ENCODE results near the gene TENM4. TPM values are rescaled to one million over a fixed set of nuclear protein-coding genes. Genes with fewer than 3 reads are reported as not detected.

Gene TENM4
- total RNA-seq, 2 donors from 2014 or later = 68.2 to 130 TPM

- H3K36me3 ChIP-seq (ENCODE audit: control insufficient read depth, insufficient read depth, low read length) = no peaks in the 10 kb centered on the region
- WGBS, 2 experiments (ENCODE audit: insufficient coverage in 1 of 2, insufficient read length in 1 of 2) = 93 to 100% methylated on average over 1 of the region's 1 CpG
- H3K4me3 ChIP-seq (ENCODE audit: low read length) = no peak overlapping the region
- H3K4me1 ChIP-seq (ENCODE audit: control insufficient read depth, insufficient read depth, low read length) = peaks cover 12% of the 10 kb centered on the region
- Mint-ChIP-seq H3K9me3 (no peaks in the 10 kb centered on the region), H3K36me3 (ENCODE audit: low read depth) (peaks cover 31% of the 10 kb centered on the region), H3K27ac (no peak overlapping the region), H3K4me3 (no peak overlapping the region), H3K4me1 (peaks cover 32% of the 10 kb centered on the region), H3K27me3 (ENCODE audit: insufficient read depth) (no peaks in the 10 kb centered on the region)
- no peak overlapping the region for H3K27ac ChIP-seq (ENCODE audit: low read depth, low read length)
- no peak overlapping the region for H3K9ac ChIP-seq (ENCODE audit: extremely low read depth, low read length, poor library complexity, severe bottlenecking)
- H3K9me3 ChIP-seq (ENCODE audit: control insufficient read depth, low read length) = no peaks in the 10 kb centered on the region
- peak; percentile 34 for DNase-seq
- no peaks in the 10 kb centered on the region for H3K27me3 ChIP-seq (ENCODE audit: control insufficient read depth, insufficient read depth, low read length, poor library complexity, severe bottlenecking)
- no peak for TF ChIP-seq CTCF (conservative IDR thresholded peaks at IDR 0.05)
These were observed 752.4 kb downstream of the TENM4 start for GRCh38 chr11:78688460-78688859.

GRCh38 chr11:78685156-78685555 is 755.7 kb downstream of the TENM4 start:
- no peak overlapping the region for H3K4me3 Mint-ChIP-seq
- H3K9me3 ChIP-seq (ENCODE audit: control insufficient read depth, low read length) = no peaks in the 10 kb centered on the region
- no peak overlapping the region for H3K4me3 ChIP-seq (ENCODE audit: low read length)
- H3K9me3 Mint-ChIP-seq = no peaks in the 10 kb centered on the region
- peaks cover 12% of the 10 kb centered on the region for H3K4me1 ChIP-seq (ENCODE audit: control insufficient read depth, insufficient read depth, low read length)
- no peak overlapping the region for H3K27ac Mint-ChIP-seq
- no peaks in the 10 kb centered on the region for H3K27me3 Mint-ChIP-seq (ENCODE audit: insufficient read depth)
- H3K27me3 ChIP-seq (ENCODE audit: control insufficient read depth, insufficient read depth, low read length, poor library complexity, severe bottlenecking) = no peaks in the 10 kb centered on the region
- H3K4me1 Mint-ChIP-seq = peaks cover 32% of the 10 kb centered on the region
- H3K27ac ChIP-seq (ENCODE audit: low read depth, low read length) = no peak overlapping the region
- no peak for TF ChIP-seq CTCF (conservative IDR thresholded peaks at IDR 0.05)
- 87 to 100% methylated on average over 2 to 3 of the region's 3 CpGs for WGBS, 2 experiments (ENCODE audit: insufficient coverage in 1 of 2, insufficient read length in 1 of 2)
- H3K9ac ChIP-seq (ENCODE audit: extremely low read depth, low read length, poor library complexity, severe bottlenecking) = no peak overlapping the region
- DNase-seq = no peak
- H3K36me3 ChIP-seq (ENCODE audit: control insufficient read depth, insufficient read depth, low read length) = no peaks in the 10 kb centered on the region
- peaks cover 28% of the 10 kb centered on the region for H3K36me3 Mint-ChIP-seq (ENCODE audit: low read depth)

GRCh38 chr11:78684377-78684776 is 756.5 kb downstream of the TENM4 start:
- no peak for TF ChIP-seq CTCF (conservative IDR thresholded peaks at IDR 0.05)
- Histone ChIP-seq H3K9ac (ENCODE audit: extremely low read depth, low read length, poor library complexity, severe bottlenecking) (no peak overlapping the region), H3K36me3 (ENCODE audit: control insufficient read depth, insufficient read depth, low read length) (no peaks in the 10 kb centered on the region), H3K9me3 (ENCODE audit: control insufficient read depth, low read length) (no peaks in the 10 kb centered on the region), H3K4me3 (ENCODE audit: low read length) (no peak overlapping the region), H3K27ac (ENCODE audit: low read depth, low read length) (no peak overlapping the region), H3K27me3 (ENCODE audit: control insufficient read depth, insufficient read depth, low read length, poor library complexity, severe bottlenecking) (no peaks in the 10 kb centered on the region), H3K4me1 (ENCODE audit: control insufficient read depth, insufficient read depth, low read length) (peaks cover 7% of the 10 kb centered on the region)
- Mint-ChIP-seq H3K27ac (no peak overlapping the region), H3K27me3 (ENCODE audit: insufficient read depth) (no peaks in the 10 kb centered on the region), H3K36me3 (ENCODE audit: low read depth) (peaks cover 26% of the 10 kb centered on the region), H3K4me3 (no peak overlapping the region), H3K4me1 (peaks cover 29% of the 10 kb centered on the region), H3K9me3 (no peaks in the 10 kb centered on the region)
- DNase-seq = peak; percentile 65
- 87 to 100% methylated on average over 2 of the region's 2 CpGs for WGBS, 2 experiments (ENCODE audit: insufficient coverage in 1 of 2, insufficient read length in 1 of 2)

Data from endodermal cell (in vitro differentiated cells).